IPS-15b (cell line): ENCODE measurements around the gene THBS3.
"Not testable (repeated sequence)": the region's sequence is repeated elsewhere in the genome, so short reads cannot be mapped to it uniquely, and the experiment has no call there.

ENCODE experiments used
- H3K27me3 ChIP-seq: one replicate; pipeline ENCODE4 v1.6.1; 2013; ENCODE audit warnings: low read length; ENCODE audit not compliant: control insufficient read depth, insufficient read depth
- H3K36me3 ChIP-seq: one replicate; pipeline ENCODE4 v1.6.1; 2013; ENCODE audit warnings: low read length; ENCODE audit not compliant: control insufficient read depth, insufficient read depth
- H3K4me1 ChIP-seq: one replicate; pipeline ENCODE4 v1.6.1; 2013; ENCODE audit warnings: mild to moderate bottlenecking, low read length; ENCODE audit not compliant: control insufficient read depth, insufficient read depth
- H3K4me3 ChIP-seq: one replicate; pipeline ENCODE4 v1.5.1; 2013; ENCODE audit warnings: low read depth, low read length
- H3K9ac ChIP-seq: one replicate; pipeline ENCODE4 v1.6.1; 2013; ENCODE audit warnings: low read depth, mild to moderate bottlenecking, low read length
- H3K9me3 ChIP-seq: one replicate; pipeline ENCODE4 v1.6.1; 2013; ENCODE audit warnings: mild to moderate bottlenecking, low read length; ENCODE audit not compliant: control insufficient read depth, insufficient read depth

The THBS3 gene

GRCh38 chr1:155191904-155192303 is 15.8 kb downstream of the THBS3 start:
- Histone ChIP-seq H3K4me1 (peaks cover 9% of the 10 kb centered on the region), H3K27me3 (no peaks in the 10 kb centered on the region), H3K4me3 (no peak overlapping the region), H3K9ac (no peak overlapping the region), H3K36me3 (peaks cover 6% of the 10 kb centered on the region), H3K9me3 (no peaks in the 10 kb centered on the region)

GRCh38 chr1:155189926-155190325 is 17.8 kb downstream of the THBS3 start:
- not testable (repeated sequence) for H3K4me3 ChIP-seq, H3K36me3 ChIP-seq, H3K9me3 ChIP-seq, H3K27me3 ChIP-seq, H3K9ac ChIP-seq
- H3K4me1 ChIP-seq, result peaks cover 14% of the 10 kb centered on the region

- H3K9me3 ChIP-seq, result no peaks in the 10 kb centered on the region
- H3K4me3 ChIP-seq, result no peak overlapping the region
- peaks cover 14% of the 10 kb centered on the region for H3K4me1 ChIP-seq
- H3K36me3 ChIP-seq, result peaks cover 10% of the 10 kb centered on the region
- H3K27me3 ChIP-seq, result no peaks in the 10 kb centered on the region
- no peak overlapping the region for H3K9ac ChIP-seq
Measured at GRCh38 chr1:155188268-155188667, 19.4 kb downstream of the THBS3 start.

GRCh38 chr1:155187456-155187891 is 20.2 kb downstream of the THBS3 start:
- peaks cover 12% of the 10 kb centered on the region for H3K4me1 ChIP-seq
- no peaks in the 10 kb centered on the region for H3K9me3 ChIP-seq
- no peak overlapping the region for H3K4me3 ChIP-seq
- peaks cover 10% of the 10 kb centered on the region for H3K36me3 ChIP-seq
- no peak overlapping the region for H3K9ac ChIP-seq
- no peaks in the 10 kb centered on the region for H3K27me3 ChIP-seq

- Histone ChIP-seq H3K9me3 (no peaks in the 10 kb centered on the region), H3K4me3 (no peak overlapping the region), H3K36me3 (peaks cover 10% of the 10 kb centered on the region), H3K4me1 (peaks cover 10% of the 10 kb centered on the region), H3K27me3 (no peaks in the 10 kb centered on the region), H3K9ac (no peak overlapping the region)
Measured at GRCh38 chr1:155186794-155187455, 20.8 kb downstream of the THBS3 start.

- H3K9me3 ChIP-seq, result no peaks in the 10 kb centered on the region
- H3K4me1 ChIP-seq, result peaks cover 10% of the 10 kb centered on the region
- H3K36me3 ChIP-seq, result peaks cover 10% of the 10 kb centered on the region
- no peak overlapping the region for H3K9ac ChIP-seq
- H3K4me3 ChIP-seq, result no peak overlapping the region
- H3K27me3 ChIP-seq, result no peaks in the 10 kb centered on the region
Measured at GRCh38 chr1:155186067-155186793, 21.5 kb downstream of the THBS3 start.

- Histone ChIP-seq H3K4me1 (peaks cover 10% of the 10 kb centered on the region), H3K9ac (no peak overlapping the region), H3K9me3 (no peaks in the 10 kb centered on the region), H3K27me3 (no peaks in the 10 kb centered on the region), H3K36me3 (peaks cover 10% of the 10 kb centered on the region), H3K4me3 (no peak overlapping the region)
Measured at GRCh38 chr1:155185783-155186066, 22.0 kb downstream of the THBS3 start.

GRCh38 chr1:155184835-155185782 is 22.6 kb downstream of the THBS3 start:
- H3K4me3 ChIP-seq, result no peak overlapping the region
- peaks cover 10% of the 10 kb centered on the region for H3K36me3 ChIP-seq
- H3K9me3 ChIP-seq, result no peaks in the 10 kb centered on the region
- no peak overlapping the region for H3K9ac ChIP-seq
- peaks cover 10% of the 10 kb centered on the region for H3K4me1 ChIP-seq
- no peaks in the 10 kb centered on the region for H3K27me3 ChIP-seq

- Histone ChIP-seq H3K9ac (no peak overlapping the region), H3K9me3 (no peaks in the 10 kb centered on the region), H3K4me1 (peaks cover 10% of the 10 kb centered on the region), H3K4me3 (no peak overlapping the region), H3K36me3 (peaks cover 17% of the 10 kb centered on the region), H3K27me3 (no peaks in the 10 kb centered on the region)
Measured at GRCh38 chr1:155184351-155184811, 23.3 kb downstream of the THBS3 start.

GRCh38 chr1:155183775-155184221 is 23.9 kb downstream of the THBS3 start:
- H3K9me3 ChIP-seq, result no peaks in the 10 kb centered on the region
- H3K27me3 ChIP-seq, result no peaks in the 10 kb centered on the region
- H3K4me1 ChIP-seq, result peaks cover 10% of the 10 kb centered on the region
- no peak overlapping the region for H3K9ac ChIP-seq
- peaks cover 23% of the 10 kb centered on the region for H3K36me3 ChIP-seq
- H3K4me3 ChIP-seq, result no peak overlapping the region

GRCh38 chr1:155182052-155182550 is 25.6 kb downstream of the THBS3 start:
- Histone ChIP-seq H3K36me3 (peaks cover 37% of the 10 kb centered on the region), H3K4me3 (no peak overlapping the region), H3K9me3 (no peaks in the 10 kb centered on the region), H3K9ac (no peak overlapping the region), H3K27me3 (no peaks in the 10 kb centered on the region), H3K4me1 (peaks cover 10% of the 10 kb centered on the region)
